OCI-LY7 (cell line): Measurements from ENCODE around the gene TBC1D8. TPM values are rescaled to one million over a fixed set of nuclear protein-coding genes. Genes with fewer than 3 reads are reported as not detected.

Experiments used
- BruUV-seq: library from RNA; stranded (reverse); fragments of 400-500 nt; replicated peaks from 2 replicates; lab custom pipeline; 2021; lab: Mats Ljungman, UMichigan
- CTCF ChIA-PET: fragments of 300-600 bp; sonication (Branson Sonifier 250); formaldehyde crosslinking; loops from one replicate; lab custom pipeline; 2022; ENCODE audit warnings: antibody characterized with exemption; ENCODE audit not compliant: unreplicated experiment; lab: Charles Lee
- POLR2A ChIA-PET: fragments of 300-600 bp; sonication (Branson Sonifier 250); formaldehyde crosslinking; loops from one replicate; lab custom pipeline; 2022; ENCODE audit warnings: antibody characterized with exemption; lab: Charles Lee
- DNase-seq: peaks from one replicate; pipeline ENCODE4 v3.0.0-alpha.2; 2015; ENCODE audit warnings: low spot score
- H2AFZ ChIP-seq: fragments of 200-600 bp; sonication (generic), shearing (Covaris generic); 2 replicates; pipeline ENCODE4 v1.6.1; 2014; ENCODE audit warnings: mild to moderate bottlenecking, antibody characterized with exemption, low read length, moderate library complexity
- H3K27ac ChIP-seq: fragments of 200-600 bp; sonication (generic); 2 replicates; pipeline ENCODE4 v1.5.1; 2014; ENCODE audit warnings: mixed run types, low read depth, mild to moderate bottlenecking, moderate library complexity, low read length, inconsistent platforms; ENCODE audit not compliant: poor library complexity, severe bottlenecking
- H3K36me3 ChIP-seq: fragments of 200-600 bp; sonication (generic); 2 replicates; pipeline ENCODE4 v1.6.1; 2014; ENCODE audit warnings: mild to moderate bottlenecking, antibody characterized with exemption, low read length, moderate library complexity, mixed read lengths; ENCODE audit not compliant: insufficient read depth
- H3K4me1 ChIP-seq: fragments of 200-600 bp; sonication (generic); 2 replicates; pipeline ENCODE4 v1.5.1; 2014; ENCODE audit warnings: mild to moderate bottlenecking, low read length; ENCODE audit not compliant: insufficient read depth, poor library complexity, severe bottlenecking
- H3K4me2 ChIP-seq: fragments of 200-600 bp; sonication (generic); 2 replicates; pipeline ENCODE4 v1.6.1; 2014; ENCODE audit warnings: mild to moderate bottlenecking, low read length
- H3K4me3 ChIP-seq: fragments of 200-600 bp; sonication (generic); 2 replicates; pipeline ENCODE4 v1.5.1; 2014; ENCODE audit warnings: mild to moderate bottlenecking, low read depth, low read length; ENCODE audit not compliant: poor library complexity, severe bottlenecking
- H3K79me2 ChIP-seq: fragments of 200-600 bp; sonication (generic); 2 replicates; pipeline ENCODE4 v1.6.1; 2016; ENCODE audit warnings: low read depth, mild to moderate bottlenecking, low read length, moderate library complexity, mixed read lengths; ENCODE audit not compliant: insufficient read depth
- H3K9me2 ChIP-seq: fragments of 200-600 bp; sonication (generic); 2 replicates; pipeline ENCODE4 v1.6.1; 2016; ENCODE audit warnings: mild to moderate bottlenecking, low read length, mixed read lengths; ENCODE audit not compliant: insufficient read depth
- H3K9me3 ChIP-seq: fragments of 200-600 bp; sonication (generic); 2 replicates; pipeline ENCODE4 v1.6.1; 2014; ENCODE audit warnings: mild to moderate bottlenecking, mixed run types, low read length, mixed read lengths
- H4K20me1 ChIP-seq: fragments of 200-600 bp; sonication (generic); 2 replicates; pipeline ENCODE4 v1.6.1; 2014; ENCODE audit warnings: mild to moderate bottlenecking, antibody characterized with exemption, low read length, moderate library complexity, mixed read lengths; ENCODE audit not compliant: insufficient read depth
- EZH2phosphoT487 ChIP-seq: fragments of 200-600 bp; sonication (generic); IDR thresholded peaks from 2 replicates; pipeline ENCODE4 v1.6.1; 2018; ENCODE audit warnings: low read depth, borderline replicate concordance, mild to moderate bottlenecking, mixed run types, antibody characterized with exemption, low read length, moderate library complexity, mixed read lengths
- intact Hi-C: fragments of 100-400 bp; cut with micrococcal nuclease; formaldehyde crosslinking; loops from one replicate; pipeline ENCODE4 v1.10.0; 2022; ENCODE audit not compliant: unreplicated experiment
- total RNA-seq, 2 experiments: library from RNA; depleted of rRNA in 1 of 2; stranded (reverse); fragments of >200 nt in 1 of 2; shearing (Covaris generic) in 1 of 2; gene quantifications; 2 replicates each; pipeline ENCODE4 v1.2.3, GENCODE V29; 2014 to 2022
- TF ChIP-seq, protein P1 (sequence below): fragments of 200-600 bp; sonication (generic); conservative IDR thresholded peaks from 2 replicates; pipeline ENCODE4 v1.5.1; 2014; ENCODE audit warnings: mild to moderate bottlenecking, antibody characterized with exemption, low read length, moderate library complexity, mixed read lengths

TBC1D8 gene
- total RNA-seq, 2 experiments from 2014 or later = 0.22 to 0.49 TPM

DNA sequence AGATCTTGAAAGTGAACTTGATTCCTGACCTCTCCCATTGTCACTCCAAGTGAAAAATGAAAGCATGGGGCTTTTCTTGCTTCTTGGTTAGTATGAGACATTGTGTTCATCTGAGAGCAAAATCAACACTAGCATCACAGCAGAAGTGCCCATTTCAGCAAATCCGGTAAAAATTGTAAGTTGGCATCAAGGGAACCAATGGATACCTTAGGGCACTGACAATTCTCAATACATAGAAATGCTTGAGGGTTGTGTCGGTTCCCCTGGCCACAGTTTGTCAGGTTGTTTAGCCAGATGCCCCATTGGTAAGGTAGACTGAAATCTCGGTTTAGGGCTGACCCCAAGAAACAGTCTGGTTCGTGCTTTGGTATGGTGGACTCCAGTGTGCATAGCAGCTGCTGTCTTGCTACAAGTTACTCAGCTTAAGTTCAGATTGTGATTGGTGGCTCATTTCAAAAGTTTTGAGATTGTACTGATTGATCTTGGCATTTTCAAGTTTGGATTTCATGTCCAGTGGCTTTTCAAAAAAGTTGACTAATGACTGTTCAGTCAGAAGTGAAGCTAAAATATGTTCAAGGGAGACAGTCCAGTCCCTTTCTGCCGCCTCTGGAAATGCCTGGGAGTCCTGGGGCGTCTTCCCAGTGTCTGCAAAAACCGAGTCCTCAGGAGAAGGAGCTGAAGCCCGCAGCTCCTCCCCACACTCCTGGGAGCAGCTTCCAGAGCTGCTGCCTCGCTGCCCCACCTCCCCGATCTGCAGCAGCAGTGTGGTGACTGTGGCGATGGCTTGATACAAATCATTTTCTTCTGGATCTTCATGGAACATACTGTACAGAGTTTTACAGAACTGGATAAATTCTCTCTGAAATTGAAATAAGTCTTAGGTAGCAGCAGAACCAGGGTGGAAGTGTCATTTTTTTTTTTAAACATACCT, 143.5 kb downstream of the TBC1D8 start:
- no peak overlapping the region for H2AFZ ChIP-seq
- H4K20me1 ChIP-seq = peaks cover 45% of the 10 kb centered on the region
- intact Hi-C loops = no loop called here
- DNase-seq = no peak
- no peaks in the 10 kb centered on the region for H3K9me3 ChIP-seq
- H3K9me2 ChIP-seq = no peaks in the 10 kb centered on the region
- H3K36me3 ChIP-seq = peaks cover 95% of the 10 kb centered on the region
- no peak overlapping the region for H3K27ac ChIP-seq
- CTCF ChIA-PET = no interaction called here
- H3K79me2 ChIP-seq = peaks cover 49% of the 10 kb centered on the region
- H3K4me2 ChIP-seq = no peak overlapping the region
- POLR2A ChIA-PET = interaction anchor here (0.6 to 0.7 kb wide), 3 partner anchors 35 to 460 kb away, joined by 3 read pairs; no protein-coding TSS in a partner anchor
- no peak overlapping the region for H3K4me3 ChIP-seq
- peaks cover 20% of the 10 kb centered on the region for H3K4me1 ChIP-seq
- no TSS peak for BruUV-seq
- TF ChIP-seq, protein P1, sequence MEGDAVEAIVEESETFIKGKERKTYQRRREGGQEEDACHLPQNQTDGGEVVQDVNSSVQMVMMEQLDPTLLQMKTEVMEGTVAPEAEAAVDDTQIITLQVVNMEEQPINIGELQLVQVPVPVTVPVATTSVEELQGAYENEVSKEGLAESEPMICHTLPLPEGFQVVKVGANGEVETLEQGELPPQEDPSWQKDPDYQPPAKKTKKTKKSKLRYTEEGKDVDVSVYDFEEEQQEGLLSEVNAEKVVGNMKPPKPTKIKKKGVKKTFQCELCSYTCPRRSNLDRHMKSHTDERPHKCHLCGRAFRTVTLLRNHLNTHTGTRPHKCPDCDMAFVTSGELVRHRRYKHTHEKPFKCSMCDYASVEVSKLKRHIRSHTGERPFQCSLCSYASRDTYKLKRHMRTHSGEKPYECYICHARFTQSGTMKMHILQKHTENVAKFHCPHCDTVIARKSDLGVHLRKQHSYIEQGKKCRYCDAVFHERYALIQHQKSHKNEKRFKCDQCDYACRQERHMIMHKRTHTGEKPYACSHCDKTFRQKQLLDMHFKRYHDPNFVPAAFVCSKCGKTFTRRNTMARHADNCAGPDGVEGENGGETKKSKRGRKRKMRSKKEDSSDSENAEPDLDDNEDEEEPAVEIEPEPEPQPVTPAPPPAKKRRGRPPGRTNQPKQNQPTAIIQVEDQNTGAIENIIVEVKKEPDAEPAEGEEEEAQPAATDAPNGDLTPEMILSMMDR = no peak
- no peak for TF ChIP-seq EZH2phosphoT487

DNA sequence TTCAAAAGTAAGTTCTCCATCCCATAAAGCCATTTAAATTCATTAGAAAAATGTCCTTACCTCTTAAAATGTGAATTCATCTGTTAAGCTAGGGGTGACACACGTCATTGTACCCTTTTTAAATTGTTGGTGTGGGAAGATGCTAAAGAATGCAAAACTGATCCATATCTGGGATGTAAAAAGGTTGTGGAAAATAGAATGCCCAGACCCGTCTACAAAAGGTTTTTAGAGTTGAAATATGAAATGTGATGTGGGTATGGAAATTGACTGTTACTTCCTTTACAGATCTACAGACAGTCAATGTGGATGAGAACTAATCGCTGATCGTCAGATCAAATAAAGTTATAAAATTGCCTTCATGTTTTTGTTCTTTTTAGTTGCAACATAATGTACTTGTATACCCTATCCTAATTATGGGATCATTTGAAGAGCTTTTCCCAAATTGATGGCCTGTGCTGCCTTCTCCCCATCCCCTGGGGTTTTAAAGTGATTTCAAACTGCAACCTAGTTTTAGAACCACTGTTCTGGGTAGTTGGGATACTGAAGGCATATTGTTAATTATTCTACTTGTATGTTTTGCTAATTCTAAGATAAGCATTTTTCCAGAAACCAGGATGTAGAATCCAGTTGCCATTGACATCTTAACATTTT, 145.0 kb downstream of the TBC1D8 start:
- POLR2A ChIA-PET = interaction anchor here (0.6 to 0.8 kb wide), 2 partner anchors 16 to 240 kb away, joined by 4 read pairs; no protein-coding TSS in a partner anchor
- peaks cover 86% of the 10 kb centered on the region for H3K36me3 ChIP-seq

More for the DNA sequence above, 145.0 kb downstream of the TBC1D8 start:
- Histone ChIP-seq H3K4me2 (peak overlapping the region; percentile 79), H3K9me2 (no peaks in the 10 kb centered on the region), H3K4me3 (no peak overlapping the region), H2AFZ (no peak overlapping the region), H3K27ac (no peak overlapping the region), H3K79me2 (peaks cover 55% of the 10 kb centered on the region), H4K20me1 (peaks cover 46% of the 10 kb centered on the region; the same call in 1 of the 2 replicates), H3K4me1 (peaks cover 25% of the 10 kb centered on the region), H3K9me3 (no peaks in the 10 kb centered on the region)
- no peak for DNase-seq
- no TSS peak for BruUV-seq
- CTCF ChIA-PET = no interaction called here
- TF ChIP-seq EZH2phosphoT487 = no peak
- TF ChIP-seq, protein P1 = no peak
- intact Hi-C loops = no loop called here
